H1 (cell line): ENCODE results near the gene LRBA. TPM values are rescaled to one million over a fixed set of nuclear protein-coding genes. Genes with fewer than 3 reads are reported as not detected.

Experiments
- CTCF ChIA-PET: fragments of 300-600 bp; sonication (Branson Sonifier 250); formaldehyde crosslinking; loops from one replicate; lab custom pipeline; 2021; ENCODE audit not compliant: partially characterized antibody; lab: Charles Lee
- POLR2A ChIA-PET: fragments of 300-600 bp; sonication (Branson Sonifier 250); formaldehyde crosslinking; loops from one replicate; lab custom pipeline; 2021; ENCODE audit warnings: inconsistent platforms; ENCODE audit not compliant: partially characterized antibody; lab: Charles Lee
- DNase-seq, 2 experiments: peaks; one replicate each; pipeline versions ENCODE4 v3.0.0 to v3.0.0-alpha.2; 2010 to 2022; ENCODE audit warnings: low spot score in 2 of 2, low read depth in 1 of 2, mixed read lengths in 1 of 2
- FAIRE-seq: peaks from 2 replicates; lab custom pipeline; 2011; peaks lifted over from hg19 to GRCh38; lab: Jason Lieb, UNC
- H2AFZ ChIP-seq: 2 replicates; pipeline ENCODE4 v1.8.1; 2012; ENCODE audit warnings: low read length, inconsistent platforms
- H2AK5ac ChIP-seq: 2 replicates; pipeline ENCODE4 v1.6.1; 2013; ENCODE audit warnings: low read depth, low read length
- H2BK120ac ChIP-seq: replicated peaks from 2 replicates; pipeline ENCODE3; 2013; ENCODE audit warnings: low read depth, low read length, inconsistent platforms
- H2BK12ac ChIP-seq: 2 replicates; pipeline ENCODE4 v1.6.1; 2013; ENCODE audit warnings: low read depth, low read length
- H2BK15ac ChIP-seq: 2 replicates; pipeline ENCODE4 v1.6.1; 2013; ENCODE audit warnings: low read length
- H2BK20ac ChIP-seq: 2 replicates; pipeline ENCODE4 v1.6.1; 2013; ENCODE audit warnings: low read length
- H2BK5ac ChIP-seq: 2 replicates; pipeline ENCODE4 v1.6.1; 2013; ENCODE audit warnings: low read depth, low read length
- H3K14ac ChIP-seq: 2 replicates; pipeline ENCODE4 v1.6.1; 2013; ENCODE audit warnings: inconsistent platforms; ENCODE audit not compliant: insufficient read length
- H3K18ac ChIP-seq: 2 replicates; pipeline ENCODE4 v1.6.1; 2013; ENCODE audit warnings: low read length; ENCODE audit errors: extremely low read depth
- H3K23ac ChIP-seq: 2 replicates; pipeline ENCODE4 v1.6.1; 2013; ENCODE audit warnings: inconsistent platforms; ENCODE audit not compliant: insufficient read length
- H3K23me2 ChIP-seq: 2 replicates; pipeline ENCODE4 v1.6.1; 2013; ENCODE audit warnings: low read depth, low read length
- H3K27ac ChIP-seq: 2 replicates; pipeline ENCODE4 v1.6.1; 2011; ENCODE audit warnings: low read depth, low read length, inconsistent platforms
- H3K27me3 ChIP-seq, 4 experiments: replicated peaks in 1 of 4; 1 replicate in 1 of 4; 2 replicates in 3 of 4; pipeline versions ENCODE4 v1.6.1 to v1.8.1; 2011 to 2013; ENCODE audit warnings: low read length in 3 of 4, mild to moderate bottlenecking in 3 of 4, inconsistent platforms in 2 of 4, mixed read lengths in 2 of 4, moderate library complexity in 1 of 4; ENCODE audit not compliant: control insufficient read depth in 3 of 4, insufficient read depth in 3 of 4; ENCODE audit errors: extremely low read depth in 1 of 4
- H3K36me3 ChIP-seq, 4 experiments: 2 replicates each; pipeline versions ENCODE4 v1.6.1 to v1.8.1; 2011 to 2013; ENCODE audit warnings: mild to moderate bottlenecking in 4 of 4, low read length in 3 of 4, moderate library complexity in 2 of 4, control low read depth in 1 of 4, inconsistent platforms in 1 of 4; ENCODE audit not compliant: insufficient read depth in 4 of 4, control insufficient read depth in 2 of 4
- H3K4ac ChIP-seq: replicated peaks from 2 replicates; pipeline ENCODE3; 2013; ENCODE audit warnings: low read length, low read depth, mixed read lengths, inconsistent platforms; ENCODE audit not compliant: insufficient read length
- H3K4me1 ChIP-seq, 4 experiments: replicated peaks in 1 of 4; 1 replicate in 1 of 4; 2 replicates in 3 of 4; pipeline versions ENCODE4 v1.6.1 to v1.8.1; 2011 to 2013; ENCODE audit warnings: low read length in 3 of 4, inconsistent platforms in 2 of 4, mixed read lengths in 1 of 4; ENCODE audit not compliant: insufficient read depth in 4 of 4, control insufficient read depth in 3 of 4
- H3K4me2 ChIP-seq, 2 experiments: 2 replicates each; pipeline versions ENCODE4 v1.6.1 to v1.8.1; 2011 to 2013; ENCODE audit warnings: low read depth in 2 of 2, low read length in 2 of 2, control low read depth in 1 of 2, inconsistent platforms in 1 of 2, mild to moderate bottlenecking in 1 of 2; ENCODE audit not compliant: insufficient read depth in 1 of 2
- H3K4me3 ChIP-seq, 4 experiments: fragments of 200-600, 300-600 bp in 1 of 4; sonication (generic), shearing (Covaris generic), sonication (Bioruptor Twin) in 1 of 4; 2 replicates each; pipeline versions ENCODE4 v1.5.1 to v1.8.1; 2011 to 2016; ENCODE audit warnings: low read length in 4 of 4, low read depth in 3 of 4, control low read depth in 2 of 4, inconsistent platforms in 2 of 4, mild to moderate bottlenecking in 2 of 4, mixed read lengths in 1 of 4, moderate library complexity in 1 of 4; ENCODE audit not compliant: insufficient read depth in 2 of 4; ENCODE audit errors: extremely low read depth in 1 of 4
- H3K56ac ChIP-seq: replicated peaks from 2 replicates; pipeline ENCODE3; 2013; ENCODE audit warnings: low read depth, mild to moderate bottlenecking, mixed read lengths, low read length, inconsistent platforms; ENCODE audit not compliant: insufficient read length
- H3K79me1 ChIP-seq: 2 replicates; pipeline ENCODE4 v1.6.1; 2013; ENCODE audit warnings: low read depth, low read length, control low read depth
- H3K79me2 ChIP-seq, 2 experiments: 2 replicates each; pipeline versions ENCODE4 v1.6.1 to v1.8.1; 2012 to 2013; ENCODE audit warnings: low read length in 2 of 2, mild to moderate bottlenecking in 2 of 2, inconsistent platforms in 1 of 2; ENCODE audit not compliant: insufficient read depth in 2 of 2, control insufficient read depth in 1 of 2
- H3K9ac ChIP-seq, 4 experiments: replicated peaks in 1 of 4; 1 replicate in 1 of 4; 2 replicates in 3 of 4; pipeline versions ENCODE4 v1.6.1 to v1.8.1; 2011 to 2013; ENCODE audit warnings: low read depth in 3 of 4, low read length in 3 of 4, control low read depth in 2 of 4, mild to moderate bottlenecking in 2 of 4, moderate library complexity in 2 of 4, inconsistent platforms in 1 of 4; ENCODE audit errors: extremely low read depth in 1 of 4
- H3K9me3 ChIP-seq, 2 experiments: 2 replicates each; pipeline versions ENCODE4 v1.6.1 to v1.8.1; 2012 to 2013; ENCODE audit warnings: mild to moderate bottlenecking in 2 of 2, moderate library complexity in 2 of 2, control low read depth in 1 of 2, inconsistent platforms in 1 of 2, low read depth in 1 of 2, low read length in 1 of 2, mixed read lengths in 1 of 2; ENCODE audit not compliant: insufficient read depth in 2 of 2
- H4K20me1 ChIP-seq, 2 experiments: replicated peaks in 1 of 2; 2 replicates each; pipeline versions ENCODE3 to v1.8.1; 2011 to 2013; ENCODE audit warnings: inconsistent platforms in 2 of 2, low read length in 2 of 2, mild to moderate bottlenecking in 1 of 2; ENCODE audit not compliant: insufficient read depth in 2 of 2, control insufficient read depth in 1 of 2
- H4K5ac ChIP-seq: 2 replicates; pipeline ENCODE4 v1.6.1; 2013; ENCODE audit warnings: low read length, low read depth, mixed read lengths, inconsistent platforms; ENCODE audit not compliant: insufficient read length
- H4K8ac ChIP-seq: 2 replicates; pipeline ENCODE4 v1.8.0; 2013; ENCODE audit warnings: mild to moderate bottlenecking, moderate library complexity, low read length, inconsistent platforms; ENCODE audit not compliant: insufficient read depth; ENCODE audit errors: extremely low read depth
- H4K91ac ChIP-seq: replicated peaks from 2 replicates; pipeline ENCODE3; 2013; ENCODE audit warnings: low read length, mixed read lengths, inconsistent platforms; ENCODE audit not compliant: insufficient read length
- KDM5A ChIP-seq: fragments of 200-600 bp; IDR thresholded peaks from 2 replicates; pipeline ENCODE4 v1.7.1; 2012; ENCODE audit warnings: mild to moderate bottlenecking, low read length, inconsistent platforms, mixed read lengths
- MAFK ChIP-seq: IDR thresholded peaks from 2 replicates; pipeline ENCODE4 v1.6.1; 2012; ENCODE audit warnings: low read depth, mild to moderate bottlenecking, improper control_type of control experiment, low read length
- MAX ChIP-seq: IDR thresholded peaks from 2 replicates; pipeline ENCODE4 v1.6.1; 2012; ENCODE audit warnings: inconsistent platforms
- SP1 ChIP-seq: IDR thresholded peaks from 2 replicates; pipeline ENCODE4 v1.6.1; 2011; ENCODE audit warnings: low read depth, low read length
- SUZ12 ChIP-seq: fragments of 200-600 bp; sonication (generic); IDR thresholded peaks from 2 replicates; pipeline ENCODE4 v1.6.1; 2012; ENCODE audit warnings: mild to moderate bottlenecking, inconsistent platforms, low read length, moderate library complexity, mixed read lengths
- WGBS, 2 experiments: shearing (Covaris generic) in 1 of 2; methylation state at CpG; one replicate each; pipeline versions ENCODE4 v1.1.6 to v1.1.7; 2013 to 2015; ENCODE audit warnings: low lambda C conversion rate in 2 of 2, mixed read lengths in 2 of 2, inconsistent platforms in 1 of 2, low coverage in 1 of 2, missing lambda C conversion rate in 1 of 2; ENCODE audit not compliant: insufficient replicate concordance in 2 of 2, insufficient coverage in 1 of 2, insufficient read length in 1 of 2; ENCODE audit errors: extremely low coverage in 1 of 2, missing lambda C conversion rate in 1 of 2; 5-methylcytosine and 5-hydroxymethylcytosine counted together
- polyA plus RNA-seq, 7 experiments: library from polyadenylated mRNA; depleted of rRNA in 3 of 7; stranded (reverse) in 5 of 7; unstranded in 2 of 7; fragments of >200 nt in 5 of 7; fragments of 200-250 nt in 2 of 7; gene quantifications; 1 replicate in 5 of 7; 2 replicates in 1 of 7; 4 replicates in 1 of 7; pipeline versions ENCODE4 v1.2.1 to v1.2.3, GENCODE V29; 2011 to 2013; ENCODE audit warnings: missing spikeins in 2 of 7, mixed read lengths in 2 of 7
- total RNA-seq: library from RNA; stranded (reverse); fragmentation: NEBNext Ultra II Directional; extraction: Animal tissue kit (Norgen Biotek cat#: 25700); gene quantifications from 2 replicates; pipeline ENCODE4 v1.2.1, GENCODE V29; 2021

The LRBA gene
- total and polyA plus RNA-seq, 2 of the 8 experiments (the other 6 are each of a cell fraction or from before 2014, with no cell fraction given) = 54.6 to 83.2 TPM

- Histone ChIP-seq H3K56ac (no peak overlapping the region), H4K91ac (no peak overlapping the region), H3K18ac (no peak overlapping the region), H4K8ac (no peak overlapping the region), H3K4me2 (no peak overlapping the region), H2AK5ac (no peak overlapping the region), H2BK5ac (no peak overlapping the region), H3K4ac (no peak overlapping the region), H3K79me1 (no peaks in the 10 kb centered on the region), H3K27ac (no peak overlapping the region), H2BK120ac (no peak overlapping the region), H3K79me2 (no peaks in the 10 kb centered on the region), H3K4me1 (no peaks in the 10 kb centered on the region), H3K9ac (no peak overlapping the region), H4K20me1 (no peaks in the 10 kb centered on the region), H2AFZ (no peak overlapping the region), H3K36me3 (no peaks in the 10 kb centered on the region)
- WGBS, 2 experiments = 83% methylated on average over 2 of the region's 2 CpGs; no CpG with 5 or more reads in 1 of the 2 experiments
- TF ChIP-seq MAFK (no peak), KDM5A (no peak), MAX (no peak), SUZ12 (no peak), SP1 (no peak)
- TF ChIP-seq, all 59 proteins: peak for 0
- Histone ChIP-seq H3K23me2 (no peaks in the 10 kb centered on the region), H2BK15ac (no peak overlapping the region), H3K14ac (no peak overlapping the region), H3K27me3 (no peaks in the 10 kb centered on the region), H4K5ac (no peak overlapping the region), H2BK12ac (no peak overlapping the region), H3K9me3 (no peaks in the 10 kb centered on the region), H3K23ac (no peak overlapping the region), H3K4me3 (no peak overlapping the region), H2BK20ac (no peak overlapping the region)
- FAIRE-seq = no peak
- ChIA-PET POLR2A (no interaction called here), CTCF (interaction anchor here (0.9 to 1.1 kb wide), 2 partner anchors 11 to 167 kb away, joined by 3 read pairs; no protein-coding TSS in a partner anchor)
- DNase-seq = no peak
Measured at GRCh38 chr4:150464523-150464922, 550.6 kb downstream of the LRBA start.
